ENCODE measurements around the gene RAB3A. TPM values are rescaled to one million over a fixed set of nuclear protein-coding genes. Genes with fewer than 3 reads are reported as not detected.

Gene RAB3A
- total and polyA plus RNA-seq, 12 donors, result 7.8 to 36.3 (median 30.2) TPM

GRCh38 chr19:18234194-18234593 lies 30.4 kb upstream of the RAB3A start:
- TF ChIP-seq, protein P1, sequence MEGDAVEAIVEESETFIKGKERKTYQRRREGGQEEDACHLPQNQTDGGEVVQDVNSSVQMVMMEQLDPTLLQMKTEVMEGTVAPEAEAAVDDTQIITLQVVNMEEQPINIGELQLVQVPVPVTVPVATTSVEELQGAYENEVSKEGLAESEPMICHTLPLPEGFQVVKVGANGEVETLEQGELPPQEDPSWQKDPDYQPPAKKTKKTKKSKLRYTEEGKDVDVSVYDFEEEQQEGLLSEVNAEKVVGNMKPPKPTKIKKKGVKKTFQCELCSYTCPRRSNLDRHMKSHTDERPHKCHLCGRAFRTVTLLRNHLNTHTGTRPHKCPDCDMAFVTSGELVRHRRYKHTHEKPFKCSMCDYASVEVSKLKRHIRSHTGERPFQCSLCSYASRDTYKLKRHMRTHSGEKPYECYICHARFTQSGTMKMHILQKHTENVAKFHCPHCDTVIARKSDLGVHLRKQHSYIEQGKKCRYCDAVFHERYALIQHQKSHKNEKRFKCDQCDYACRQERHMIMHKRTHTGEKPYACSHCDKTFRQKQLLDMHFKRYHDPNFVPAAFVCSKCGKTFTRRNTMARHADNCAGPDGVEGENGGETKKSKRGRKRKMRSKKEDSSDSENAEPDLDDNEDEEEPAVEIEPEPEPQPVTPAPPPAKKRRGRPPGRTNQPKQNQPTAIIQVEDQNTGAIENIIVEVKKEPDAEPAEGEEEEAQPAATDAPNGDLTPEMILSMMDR (IDR thresholded peaks at IDR 0.05), result no peak
- Histone ChIP-seq H3K4me3 (no peak overlapping the region), H3K36me3 (no peaks in the 10 kb centered on the region), H3K9me3 (peaks cover 0 to 13% (median 6%) of the 10 kb centered on the region in 11 donors), H3K27ac (no peak overlapping the region), H3K4me1 (peaks cover 0 to 17% (median 4%) of the 10 kb centered on the region in 9 donors), H3K27me3 (peaks cover 4 to 65% (median 60%) of the 10 kb centered on the region in 7 donors)
- intact Hi-C loops (cut with DNase I), result no loop called here
- no peak for DNase-seq
- 31 to 35% methylated on average over 6 of the region's 6 CpGs for WGBS, 2 donors
- no peak for ATAC-seq

- intact Hi-C loops (cut with DNase I), result no loop called here
- Histone ChIP-seq H3K27ac (no peak overlapping the region), H3K36me3 (no peaks in the 10 kb centered on the region), H3K9me3 (peaks cover 0 to 13% (median 6%) of the 10 kb centered on the region in 11 donors), H3K27me3 (peaks cover 4 to 67% (median 64%) of the 10 kb centered on the region in 7 donors), H3K4me1 (peaks cover 0 to 17% (median 5%) of the 10 kb centered on the region in 9 donors), H3K4me3 (no peak overlapping the region)
- TF ChIP-seq, protein P1 (IDR thresholded peaks at IDR 0.05), result no peak
- 14 to 18% methylated on average over 37 of the region's 37 CpGs for WGBS, 2 donors
- peak in 6 of 8 donors; percentile 29 to 60 (median 48) for ATAC-seq
- peak in 1 of 2 donors; percentile 50 for DNase-seq
Measured at GRCh38 chr19:18233224-18233825, 29.5 kb upstream of the RAB3A start.

- intact Hi-C loops (cut with DNase I), result no loop called here
- no peaks in the 10 kb centered on the region for H3K36me3 ChIP-seq
- H3K4me3 ChIP-seq, result no peak overlapping the region
- H3K4me1 ChIP-seq, result peaks cover under 1 to 17% (median 11%) of the 10 kb centered on the region in 9 donors
- TF ChIP-seq, protein P1 (IDR thresholded peaks at IDR 0.05), result no peak
- H3K9me3 ChIP-seq, result peaks cover 0 to 13% (median 6%) of the 10 kb centered on the region in 11 donors
- WGBS, 2 donors, result 4% methylated on average over 46 of the region's 46 CpGs
- H3K27me3 ChIP-seq, result peaks cover 4 to 74% (median 70%) of the 10 kb centered on the region in 7 donors
- DNase-seq, result no peak
- no peak overlapping the region for H3K27ac ChIP-seq
- ATAC-seq, result no peak
Measured at GRCh38 chr19:18232540-18233223, 28.8 kb upstream of the RAB3A start.

- H3K4me1 ChIP-seq, result peaks cover 3 to 20% (median 14%) of the 10 kb centered on the region in 9 donors
- intact Hi-C loops (cut with DNase I), result no loop called here
- H3K27me3 ChIP-seq, result peaks cover 8 to 80% (median 69%) of the 10 kb centered on the region in 7 donors
- no peak overlapping the region for H3K4me3 ChIP-seq
- no peaks in the 10 kb centered on the region for H3K36me3 ChIP-seq
- peaks cover 0 to 13% (median 6%) of the 10 kb centered on the region in 11 donors for H3K9me3 ChIP-seq
- ATAC-seq (peak in 2 of 8 donors; percentile 6 to 51), DNase-seq (no peak)
- WGBS, 2 donors, result 24 to 25% methylated on average over 4 of the region's 4 CpGs
- no peak overlapping the region for H3K27ac ChIP-seq
- TF ChIP-seq, protein P1 (IDR thresholded peaks at IDR 0.05), result no peak
Measured at GRCh38 chr19:18231775-18232174, 27.9 kb upstream of the RAB3A start.
